HCT116 (cell line): ENCODE measurements around the gene DISP1. TPM values are rescaled to one million over a fixed set of nuclear protein-coding genes. Genes with fewer than 3 reads are reported as not detected.

Experiments used
- ATAC-seq: fragments of 200-7000 bp; cut with Tn5 transposase; 2 replicates; pipeline ENCODE4 v1.9.1; 2020; ENCODE audit warnings: mild to moderate bottlenecking, moderate library complexity
- BruUV-seq: library from RNA; stranded (reverse); fragments of 400-500 nt; replicated peaks from 2 replicates; lab custom pipeline; 2021; lab: Mats Ljungman, UMichigan
- CTCF ChIA-PET: fragments of 300-600 bp; sonication (Branson Sonifier 250); formaldehyde crosslinking; loops from one replicate; lab custom pipeline; 2021; ENCODE audit warnings: antibody characterized with exemption; lab: Charles Lee
- POLR2A ChIA-PET: fragments of 300-600, 350-600 bp; sonication (Branson Sonifier 250); formaldehyde crosslinking; loops from one replicate; lab custom pipeline; 2021; ENCODE audit warnings: antibody characterized with exemption; lab: Charles Lee
- RAD21 ChIA-PET, 2 experiments: fragments of 300-600 bp; sonication (Branson Sonifier 250); formaldehyde crosslinking; loops; one replicate each; lab custom pipeline; 2023; ENCODE audit warnings: low total read pairs in 2 of 2; ENCODE audit not compliant: uncharacterized antibody in 2 of 2, unreplicated experiment in 2 of 2, low non-redundant PET in 1 of 2; lab: Charles Lee
- DNase-seq: peaks from one replicate; pipeline ENCODE4 v3.0.0-alpha.2; 2010; ENCODE audit warnings: low read depth, low spot score
- H2AFZ ChIP-seq: fragments of 200-600 bp; shearing (Covaris generic), sonication (generic); 2 replicates; pipeline ENCODE4 v1.6.1; 2017; ENCODE audit warnings: low read depth, mixed run types, mixed read lengths, antibody characterized with exemption, low read length; ENCODE audit not compliant: poor library complexity, severe bottlenecking
- H3K27ac ChIP-seq: 2 replicates; pipeline ENCODE4 v1.5.1; 2012; ENCODE audit warnings: low read depth, low read length
- H3K27me3 ChIP-seq: fragments of 200-600 bp; sonication (generic); 2 replicates; pipeline ENCODE4 v1.6.1; 2016; ENCODE audit warnings: mixed run types, low read length, mixed read lengths; ENCODE audit not compliant: insufficient read depth
- H3K36me3 ChIP-seq, 2 experiments: fragments of 200-500 bp in 1 of 2; fragments of 200-600 bp in 1 of 2; sonication (Bioruptor generic) in 1 of 2; sonication (generic) in 1 of 2; 2 replicates each; pipeline versions ENCODE4 v1.5.1 to v1.6.1; 2014 to 2016; ENCODE audit warnings: low read length in 2 of 2, inconsistent platforms in 1 of 2, mixed read lengths in 1 of 2, mixed run types in 1 of 2; ENCODE audit not compliant: insufficient read depth in 2 of 2, control insufficient read depth in 1 of 2
- H3K4me1 ChIP-seq, 2 experiments: fragments of 200-600 bp in 1 of 2; sonication (generic) in 1 of 2; 2 replicates each; pipeline versions ENCODE4 v1.5.1 to v1.6.1; 2012 to 2017; ENCODE audit warnings: low read length in 2 of 2, inconsistent platforms in 1 of 2, mild to moderate bottlenecking in 1 of 2, mixed read lengths in 1 of 2, mixed run types in 1 of 2, moderate library complexity in 1 of 2; ENCODE audit not compliant: insufficient read depth in 2 of 2, control insufficient read depth in 1 of 2
- H3K4me2 ChIP-seq: fragments of 200-600 bp; sonication (generic); 2 replicates; pipeline ENCODE4 v1.6.1; 2017; ENCODE audit warnings: mixed run types, low read length, mixed read lengths
- H3K4me3 ChIP-seq, 2 experiments: fragments of 200-600 bp in 1 of 2; sonication (generic) in 1 of 2; replicated peaks in 1 of 2; 2 replicates each; pipeline ENCODE4 v1.5.1; 2011 to 2016; ENCODE audit warnings: low read length in 2 of 2, control low read depth in 1 of 2, low read depth in 1 of 2, mild to moderate bottlenecking in 1 of 2, mixed read lengths in 1 of 2, mixed run types in 1 of 2
- H3K79me2 ChIP-seq: fragments of 200-600 bp; sonication (generic); 2 replicates; pipeline ENCODE4 v1.6.1; 2017; ENCODE audit warnings: mild to moderate bottlenecking, mixed run types, low read length, moderate library complexity, mixed read lengths; ENCODE audit not compliant: insufficient read depth
- H3K9ac ChIP-seq: fragments of 200-600 bp; sonication (generic); 2 replicates; pipeline ENCODE4 v1.6.1; 2016; ENCODE audit warnings: low read length, mixed read lengths
- H3K9me2 ChIP-seq: fragments of 200-600 bp; sonication (generic), shearing (Covaris generic); 2 replicates; pipeline ENCODE4 v1.6.1; 2017; ENCODE audit warnings: mixed run types, mild to moderate bottlenecking, moderate library complexity; ENCODE audit not compliant: insufficient read depth
- H3K9me3 ChIP-seq, 2 experiments: fragments of 200-500 bp in 1 of 2; fragments of 200-600 bp in 1 of 2; sonication (Bioruptor generic) in 1 of 2; sonication (generic) in 1 of 2; 2 replicates each; pipeline ENCODE4 v1.6.1; 2014 to 2017; ENCODE audit warnings: low read length in 2 of 2, mixed read lengths in 2 of 2, inconsistent platforms in 1 of 2, low read depth in 1 of 2, mild to moderate bottlenecking in 1 of 2, mixed run types in 1 of 2, moderate library complexity in 1 of 2; ENCODE audit not compliant: control insufficient read depth in 1 of 2, insufficient read depth in 1 of 2
- H4K20me1 ChIP-seq: fragments of 200-600 bp; sonication (generic), shearing (Covaris generic); 2 replicates; pipeline ENCODE4 v1.6.1; 2017; ENCODE audit warnings: mixed run types, mild to moderate bottlenecking, moderate library complexity; ENCODE audit not compliant: insufficient read depth
- ATF3 ChIP-seq: IDR thresholded peaks from 2 replicates; pipeline ENCODE4 v1.6.1; 2012
- CEBPB ChIP-seq: IDR thresholded peaks from 2 replicates; pipeline ENCODE4 v1.6.1; 2012; ENCODE audit warnings: low read depth
- RAD21 ChIP-seq: IDR thresholded peaks from 2 replicates; pipeline ENCODE4 v1.6.1; 2012; ENCODE audit warnings: low read depth, mild to moderate bottlenecking
- SP1 ChIP-seq: IDR thresholded peaks from 2 replicates; pipeline ENCODE4 v1.6.1; 2012; ENCODE audit warnings: low read depth
- ZFX ChIP-seq: fragments of 450-650 bp; IDR thresholded peaks from 2 replicates; pipeline ENCODE4 v1.6.1; 2017
- ZNF274 ChIP-seq: fragments of 200-500 bp; sonication (Bioruptor generic); IDR thresholded peaks from 2 replicates; pipeline ENCODE4 v1.6.1; 2014; ENCODE audit warnings: mild to moderate bottlenecking, low read depth, low read length, inconsistent platforms
- intact Hi-C: fragments of 100-400 bp; cut with micrococcal nuclease; formaldehyde crosslinking; loops from 2 replicates; pipeline ENCODE4 v1.10.0; 2022
- total RNA-seq: library from RNA; stranded (reverse); gene quantifications from one replicate; pipeline ENCODE4 v1.2.1, GENCODE V29; 2021; ENCODE audit not compliant: unreplicated experiment
- TF ChIP-seq, protein P1 (sequence below), 3 experiments: fragments of 200-600 bp in 1 of 3; sonication (generic) in 1 of 3; IDR thresholded peaks in 2 of 3; conservative IDR thresholded peaks in 1 of 3; 2 replicates each; pipeline ENCODE4 v1.5.1; 2012 to 2017; ENCODE audit warnings: low read depth in 2 of 3, low read length in 2 of 3, antibody characterized with exemption in 1 of 3, borderline replicate concordance in 1 of 3, control low read depth in 1 of 3, mild to moderate bottlenecking in 1 of 3, mixed read lengths in 1 of 3, mixed run types in 1 of 3, moderate library complexity in 1 of 3; ENCODE audit not compliant: insufficient read depth in 1 of 3

DISP1 gene
- total RNA-seq, 1 experiment from 2014 or later, result 4.2 TPM

DNA sequence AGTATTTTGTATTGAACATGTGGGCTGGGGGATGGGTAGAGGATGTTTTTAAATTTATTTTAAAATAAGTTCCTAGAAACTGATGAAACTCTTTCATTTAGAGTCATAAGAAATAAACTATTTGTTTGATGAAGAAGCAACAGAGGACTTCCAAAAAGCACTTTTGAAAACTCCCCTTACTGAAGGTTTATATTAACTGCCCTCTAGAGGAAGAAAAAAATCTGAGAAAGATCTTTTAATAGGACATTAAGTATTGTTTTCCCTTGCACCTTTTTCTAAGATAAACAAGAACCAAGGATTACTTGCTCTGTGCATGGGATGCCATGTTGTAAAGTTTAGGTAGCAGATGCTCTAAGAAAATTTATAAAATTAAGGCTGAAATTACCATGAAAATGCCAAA is 14.1 kb downstream of the DISP1 start:
- no peaks in the 10 kb centered on the region for H3K27me3 ChIP-seq
- ATAC-seq, result no peak
- no TSS peak for BruUV-seq
- TF ChIP-seq RAD21 (peak; percentile 24; the same call in 1 of the 2 replicates), SP1 (no peak)
- TF ChIP-seq, protein P1, sequence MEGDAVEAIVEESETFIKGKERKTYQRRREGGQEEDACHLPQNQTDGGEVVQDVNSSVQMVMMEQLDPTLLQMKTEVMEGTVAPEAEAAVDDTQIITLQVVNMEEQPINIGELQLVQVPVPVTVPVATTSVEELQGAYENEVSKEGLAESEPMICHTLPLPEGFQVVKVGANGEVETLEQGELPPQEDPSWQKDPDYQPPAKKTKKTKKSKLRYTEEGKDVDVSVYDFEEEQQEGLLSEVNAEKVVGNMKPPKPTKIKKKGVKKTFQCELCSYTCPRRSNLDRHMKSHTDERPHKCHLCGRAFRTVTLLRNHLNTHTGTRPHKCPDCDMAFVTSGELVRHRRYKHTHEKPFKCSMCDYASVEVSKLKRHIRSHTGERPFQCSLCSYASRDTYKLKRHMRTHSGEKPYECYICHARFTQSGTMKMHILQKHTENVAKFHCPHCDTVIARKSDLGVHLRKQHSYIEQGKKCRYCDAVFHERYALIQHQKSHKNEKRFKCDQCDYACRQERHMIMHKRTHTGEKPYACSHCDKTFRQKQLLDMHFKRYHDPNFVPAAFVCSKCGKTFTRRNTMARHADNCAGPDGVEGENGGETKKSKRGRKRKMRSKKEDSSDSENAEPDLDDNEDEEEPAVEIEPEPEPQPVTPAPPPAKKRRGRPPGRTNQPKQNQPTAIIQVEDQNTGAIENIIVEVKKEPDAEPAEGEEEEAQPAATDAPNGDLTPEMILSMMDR (IDR thresholded peaks at IDR 0.05 in 2 of 3, conservative IDR thresholded peaks at IDR 0.05 in 1 of 3; ENCODE audit: borderline replicate concordance in 1 of 3, insufficient read depth in 1 of 3, low read depth in 2 of 3, low read length in 2 of 3), result peak; percentile 4 to 47 (median 29); a peak in 2 of 6 replicates
- H3K4me3 ChIP-seq, result no peak overlapping the region
- no peak overlapping the region for H3K27ac ChIP-seq
- ChIA-PET CTCF (no interaction called here), POLR2A (no interaction called here), RAD21 (no interaction called here)
- intact Hi-C loops, result no loop called here
- H3K9me3 ChIP-seq, result no peaks in the 10 kb centered on the region
- no peaks in the 10 kb centered on the region for H4K20me1 ChIP-seq
- H3K79me2 ChIP-seq, result no peaks in the 10 kb centered on the region
- no peak overlapping the region for H2AFZ ChIP-seq
- H3K36me3 ChIP-seq, result no peaks in the 10 kb centered on the region
- DNase-seq, result no peak
- no peak overlapping the region for H3K9ac ChIP-seq
- H3K4me1 ChIP-seq, result no peaks in the 10 kb centered on the region
- no peaks in the 10 kb centered on the region for H3K9me2 ChIP-seq
- H3K4me2 ChIP-seq, result no peak overlapping the region

DNA sequence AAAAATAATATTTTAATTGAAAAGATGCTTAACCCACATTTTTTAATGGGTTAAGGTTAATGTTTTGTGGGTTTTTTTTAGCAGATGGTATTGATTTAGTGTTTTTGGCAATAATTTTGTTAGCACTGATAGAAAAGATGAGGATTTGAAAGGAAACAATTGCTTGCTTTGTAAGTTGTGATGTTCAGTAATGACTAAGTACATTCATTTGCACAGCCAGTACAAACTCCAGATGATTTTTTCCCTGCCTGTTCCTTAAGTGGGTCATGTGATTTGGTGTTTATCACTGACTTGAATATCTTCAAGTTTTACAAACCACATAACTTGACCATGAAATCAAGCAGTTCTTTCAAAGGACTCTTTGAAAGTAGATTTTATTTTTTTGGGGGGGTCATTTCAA is 15.0 kb downstream of the DISP1 start:
- Histone ChIP-seq H3K79me2 (0 out of 2 replicates have a peak, but pooled peaks cover 3% of the 10 kb centered on the region), H2AFZ (no peak overlapping the region)
- no peak for TF ChIP-seq RAD21
- no peak for TF ChIP-seq ZFX
- TF ChIP-seq ATF3, result no peak
- TF ChIP-seq CEBPB, result no peak
- TF ChIP-seq ZNF274, result no peak
- TF ChIP-seq, all 23 proteins: peak for 0
- intact Hi-C loops, result no loop called here
- no peak for ATAC-seq
- no peak overlapping the region for H3K9ac ChIP-seq
- POLR2A ChIA-PET, result no interaction called here
- CTCF ChIA-PET, result no interaction called here
- H4K20me1 ChIP-seq, result no peaks in the 10 kb centered on the region
- no peaks in the 10 kb centered on the region for H3K36me3 ChIP-seq
- no peaks in the 10 kb centered on the region for H3K9me3 ChIP-seq
- H3K4me2 ChIP-seq, result no peak overlapping the region
- H3K4me3 ChIP-seq, result no peak overlapping the region
- no TSS peak for BruUV-seq
- H3K27me3 ChIP-seq, result no peaks in the 10 kb centered on the region
- H3K27ac ChIP-seq, result no peak overlapping the region
- H3K9me2 ChIP-seq, result 0 out of 2 replicates have a peak, but pooled peaks cover 3% of the 10 kb centered on the region
- no peak for DNase-seq
- no peaks in the 10 kb centered on the region for H3K4me1 ChIP-seq
- RAD21 ChIA-PET, result no interaction called here
